Psoas muscle (tissue), 8 donors: ENCODE results near the gene CFAP299. TPM values are rescaled to one million over a fixed set of nuclear protein-coding genes. Genes with fewer than 3 reads are reported as not detected.

Experiments used
- ATAC-seq, 4 donors: fragments of 200-7000 bp; cut with Tn5 transposase; one replicate each; pipeline ENCODE4 v1.9.1; 2020; ENCODE audit warnings: moderate library complexity in 3 of 4, mild to moderate bottlenecking in 2 of 4
- DNase-seq, 2 donors: peaks; one replicate each; pipeline ENCODE4 v3.0.0-alpha.2; 2020
- H3K27ac ChIP-seq: fragments of 200-600 bp; one replicate; pipeline ENCODE4 v1.8.0; 2022
- H3K27me3 ChIP-seq, 3 donors: fragments of 200-600 bp in 1 of 3; one replicate each; pipeline versions ENCODE4 v1.6.1 to v1.8.0; 2013 to 2022; ENCODE audit warnings: low read length in 2 of 3, mild to moderate bottlenecking in 2 of 3, moderate library complexity in 1 of 3; ENCODE audit not compliant: insufficient read depth in 3 of 3
- H3K36me3 ChIP-seq, 2 donors: fragments of 200-600 bp in 1 of 2; one replicate each; pipeline versions ENCODE4 v1.6.1 to v1.8.0; 2013 to 2022; ENCODE audit warnings: low read depth in 1 of 2, mild to moderate bottlenecking in 1 of 2, moderate library complexity in 1 of 2; ENCODE audit not compliant: insufficient read depth in 1 of 2
- H3K4me1 ChIP-seq: fragments of 200-600 bp; one replicate; pipeline ENCODE4 v1.8.0; 2022
- H3K4me3 ChIP-seq: fragments of 200-600 bp; one replicate; pipeline ENCODE4 v1.8.0; 2022; ENCODE audit warnings: mild to moderate bottlenecking
- H3K9me3 ChIP-seq: fragments of 200-600 bp; one replicate; pipeline ENCODE4 v1.8.0; 2022
- CTCF ChIP-seq: fragments of 200-600 bp; IDR thresholded peaks from one replicate; pipeline ENCODE4 v1.8.0; 2022; ENCODE audit warnings: antibody characterized with exemption
- WGBS, 3 donors: extraction: QIAGEN DNeasy Blood & Tissue Kit; methylation state at CpG; one replicate each; pipeline versions ENCODE4 v1.1.6 to v1.1.7; 2013; 5-methylcytosine and 5-hydroxymethylcytosine counted together
- intact Hi-C, 2 donors: fragments of 100-400 bp; cut with DNase I; formaldehyde crosslinking; loops; one replicate each; pipeline versions ENCODE4 v1.11.0 to v1.14.2; 2022
- polyA plus RNA-seq, 3 donors: library from polyadenylated mRNA; stranded (reverse); fragments of 200-250 nt; gene quantifications; one replicate each; pipeline ENCODE4 v1.2.3, GENCODE V29; 2013
- total RNA-seq, 4 donors: library from RNA; stranded (reverse); fragmentation: NEBNext Ultra II Directional in 2 of 4; extraction: Animal tissue kit (Norgen Biotek cat#: 25700) in 2 of 4; gene quantifications; one replicate each; pipeline versions ENCODE4 v1.2.1 to v1.2.4, GENCODE V29; 2021 to 2023
- donor health status: healthy with polysubstance abuse.
- donor health status: DM: no; HTN: no; CAD: no; lungs with moderate emphysema.
- donor health status: Bipolar disorder and iron deficiency.
- donor health status: healthy.
- donor health status: DM: yes; HTN: yes; CAD: no.
- donor health status: DM: no; HTN: no; CAD: no.
- donor health status: DM: no; HTN: no; CAD: no.
- donor health status: DM: yes; HTN: yes; CAD: no.

CFAP299 gene
- total and polyA plus RNA-seq, 7 donors, result not detected

GRCh38 chr4:80948995-80949394 lies 613.5 kb downstream of the CFAP299 start:
- no peak overlapping the region for H3K4me3 ChIP-seq
- H3K9me3 ChIP-seq, result no peaks in the 10 kb centered on the region
- TF ChIP-seq CTCF, result no peak
- H3K27ac ChIP-seq, result no peak overlapping the region
- DNase-seq (no peak), ATAC-seq (no peak)
- no peaks in the 10 kb centered on the region for H3K27me3 ChIP-seq
- no peaks in the 10 kb centered on the region for H3K4me1 ChIP-seq
- no peaks in the 10 kb centered on the region for H3K36me3 ChIP-seq
- intact Hi-C loops, result loop anchor here in 1 of 2 donors (10.0 kb wide), 1 partner anchor 64 kb away; no protein-coding TSS in a partner anchor

- WGBS, 3 donors, result 20 to 47% (median 23%) methylated on average over 3 of the region's 3 CpGs
- DNase-seq, result no peak
- H3K27ac ChIP-seq, result no peak overlapping the region
- H3K36me3 ChIP-seq, result no peaks in the 10 kb centered on the region
- TF ChIP-seq CTCF, result no peak
- ATAC-seq, result no peak
- no peak overlapping the region for H3K4me3 ChIP-seq
- H3K9me3 ChIP-seq, result no peaks in the 10 kb centered on the region
- intact Hi-C loops, result no loop called here
- H3K27me3 ChIP-seq, result no peaks in the 10 kb centered on the region
- H3K4me1 ChIP-seq, result no peaks in the 10 kb centered on the region
Observed at GRCh38 chr4:80956421-80956820, 620.9 kb downstream of the CFAP299 start.

GRCh38 chr4:80963051-80963450 lies 627.5 kb downstream of the CFAP299 start:
- WGBS, 3 donors, result 40 to 59% (median 55%) methylated on average over 2 of the region's 2 CpGs
- Histone ChIP-seq H3K36me3 (no peaks in the 10 kb centered on the region), H3K4me3 (no peak overlapping the region), H3K27ac (no peak overlapping the region), H3K4me1 (no peaks in the 10 kb centered on the region), H3K9me3 (no peaks in the 10 kb centered on the region), H3K27me3 (no peaks in the 10 kb centered on the region)
- DNase-seq, result no peak
- no peak for ATAC-seq
- intact Hi-C loops, result no loop called here
- no peak for TF ChIP-seq CTCF

GRCh38 chr4:80967346-80967745 lies 631.8 kb downstream of the CFAP299 start:
- no peak for TF ChIP-seq CTCF
- DNase-seq, result no peak
- WGBS, 3 donors, result 46 to 63% (median 51%) methylated on average over 4 of the region's 4 CpGs
- no peaks in the 10 kb centered on the region for H3K9me3 ChIP-seq
- intact Hi-C loops, result no loop called here
- no peaks in the 10 kb centered on the region for H3K4me1 ChIP-seq
- no peaks in the 10 kb centered on the region for H3K36me3 ChIP-seq
- H3K4me3 ChIP-seq, result no peak overlapping the region
- ATAC-seq, result no peak
- H3K27ac ChIP-seq, result no peak overlapping the region
- no peaks in the 10 kb centered on the region for H3K27me3 ChIP-seq

GRCh38 chr4:80980239-80980638 lies 644.7 kb downstream of the CFAP299 start:
- no peak for ATAC-seq
- Histone ChIP-seq H3K27me3 (peaks cover 0 to 4% (median 0%) of the 10 kb centered on the region in 3 donors), H3K4me1 (no peaks in the 10 kb centered on the region), H3K9me3 (no peaks in the 10 kb centered on the region), H3K4me3 (no peak overlapping the region), H3K36me3 (no peaks in the 10 kb centered on the region), H3K27ac (no peak overlapping the region)
- TF ChIP-seq CTCF, result no peak
- 49 to 58% (median 50%) methylated on average over 3 of the region's 3 CpGs for WGBS, 3 donors
- intact Hi-C loops, result no loop called here
- no peak for DNase-seq
